ENCODE data around the gene MAOA. TPM values are rescaled to one million over a fixed set of nuclear protein-coding genes. Genes with fewer than 3 reads are reported as not detected.

MAOA gene
- polyA plus RNA-seq, 2 of the 4 experiments (the other 2 are of a cell fraction): 0.34 to 5.6 TPM

- H3K9me3 ChIP-seq: no peaks in the 10 kb centered on the region
- ChIA-PET CTCF (no interaction called here), POLR2A (no interaction called here)
- H3K4me1 ChIP-seq: no peaks in the 10 kb centered on the region
- H3K27ac ChIP-seq: no peak overlapping the region
- DNase-seq (ENCODE audit: low read depth in 1 of 2, low spot score in 1 of 2) (no peak), FAIRE-seq (no peak), ATAC-seq (no peak)
- TF ChIP-seq CHD4 (IDR thresholded peaks at IDR 0.05; ENCODE audit: borderline replicate concordance) (no peak), PHF8 (IDR thresholded peaks at IDR 0.05; ENCODE audit: borderline replicate concordance, low read depth) (no peak), ZNF302 (CRISPR knock-in tag; IDR thresholded peaks at IDR 0.05) (no peak)
- H3K4me3 ChIP-seq: no peak overlapping the region
- WGBS (ENCODE audit: missing lambda C conversion rate): 47% methylated on average over 1 of the region's 1 CpG
- H3K4me2 ChIP-seq: no peak overlapping the region
Observed at GRCh38 chrX:43728966-43729365, 72.9 kb downstream of the MAOA start.

- no peak overlapping the region for H3K4me3 ChIP-seq
- ChIA-PET CTCF (no interaction called here), POLR2A (no interaction called here)
- FAIRE-seq (no peak), ATAC-seq (no peak), DNase-seq (ENCODE audit: low read depth in 1 of 2, low spot score in 1 of 2) (no peak)
- no peak overlapping the region for H3K4me2 ChIP-seq
- no peak overlapping the region for H3K27ac ChIP-seq
- H3K9me3 ChIP-seq: no peaks in the 10 kb centered on the region
- no peaks in the 10 kb centered on the region for H3K4me1 ChIP-seq
- WGBS (ENCODE audit: missing lambda C conversion rate): 75% methylated on average over 7 of the region's 7 CpGs
- no peak for TF ChIP-seq ZNF302 (CRISPR knock-in tag; IDR thresholded peaks at IDR 0.05)
- no peak for TF ChIP-seq FOSB (CRISPR knock-in tag; IDR thresholded peaks at IDR 0.05)
- TF ChIP-seq RAD21 (conservative IDR thresholded peaks at IDR 0.05 in 1 of 2, IDR thresholded peaks at IDR 0.05 in 1 of 2): no peak
- no peak for TF ChIP-seq HEYL (CRISPR knock-in tag; IDR thresholded peaks at IDR 0.05)
- TF ChIP-seq MAX (IDR thresholded peaks at IDR 0.05): no peak
- TF ChIP-seq, protein P1, sequence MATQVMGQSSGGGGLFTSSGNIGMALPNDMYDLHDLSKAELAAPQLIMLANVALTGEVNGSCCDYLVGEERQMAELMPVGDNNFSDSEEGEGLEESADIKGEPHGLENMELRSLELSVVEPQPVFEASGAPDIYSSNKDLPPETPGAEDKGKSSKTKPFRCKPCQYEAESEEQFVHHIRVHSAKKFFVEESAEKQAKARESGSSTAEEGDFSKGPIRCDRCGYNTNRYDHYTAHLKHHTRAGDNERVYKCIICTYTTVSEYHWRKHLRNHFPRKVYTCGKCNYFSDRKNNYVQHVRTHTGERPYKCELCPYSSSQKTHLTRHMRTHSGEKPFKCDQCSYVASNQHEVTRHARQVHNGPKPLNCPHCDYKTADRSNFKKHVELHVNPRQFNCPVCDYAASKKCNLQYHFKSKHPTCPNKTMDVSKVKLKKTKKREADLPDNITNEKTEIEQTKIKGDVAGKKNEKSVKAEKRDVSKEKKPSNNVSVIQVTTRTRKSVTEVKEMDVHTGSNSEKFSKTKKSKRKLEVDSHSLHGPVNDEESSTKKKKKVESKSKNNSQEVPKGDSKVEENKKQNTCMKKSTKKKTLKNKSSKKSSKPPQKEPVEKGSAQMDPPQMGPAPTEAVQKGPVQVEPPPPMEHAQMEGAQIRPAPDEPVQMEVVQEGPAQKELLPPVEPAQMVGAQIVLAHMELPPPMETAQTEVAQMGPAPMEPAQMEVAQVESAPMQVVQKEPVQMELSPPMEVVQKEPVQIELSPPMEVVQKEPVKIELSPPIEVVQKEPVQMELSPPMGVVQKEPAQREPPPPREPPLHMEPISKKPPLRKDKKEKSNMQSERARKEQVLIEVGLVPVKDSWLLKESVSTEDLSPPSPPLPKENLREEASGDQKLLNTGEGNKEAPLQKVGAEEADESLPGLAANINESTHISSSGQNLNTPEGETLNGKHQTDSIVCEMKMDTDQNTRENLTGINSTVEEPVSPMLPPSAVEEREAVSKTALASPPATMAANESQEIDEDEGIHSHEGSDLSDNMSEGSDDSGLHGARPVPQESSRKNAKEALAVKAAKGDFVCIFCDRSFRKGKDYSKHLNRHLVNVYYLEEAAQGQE (IDR thresholded peaks at IDR 0.05): no peak
- TF ChIP-seq EHMT2 (IDR thresholded peaks at IDR 0.05; ENCODE audit: low read depth): no peak
- no peak for TF ChIP-seq ZFP36 (IDR thresholded peaks at IDR 0.05; ENCODE audit: borderline replicate concordance, partially characterized antibody)
- no peak for TF ChIP-seq CBX8 (IDR thresholded peaks at IDR 0.05)
- no peak for TF ChIP-seq RARB (CRISPR knock-in tag; IDR thresholded peaks at IDR 0.05)
- no peak for TF ChIP-seq SMC3 (IDR thresholded peaks at IDR 0.05)
- no peak for TF ChIP-seq TFCP2L1 (CRISPR knock-in tag; IDR thresholded peaks at IDR 0.05)
- TF ChIP-seq, protein P2, sequence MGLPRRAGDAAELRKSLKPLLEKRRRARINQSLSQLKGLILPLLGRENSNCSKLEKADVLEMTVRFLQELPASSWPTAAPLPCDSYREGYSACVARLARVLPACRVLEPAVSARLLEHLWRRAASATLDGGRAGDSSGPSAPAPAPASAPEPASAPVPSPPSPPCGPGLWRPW (IDR thresholded peaks at IDR 0.05): no peak
- no peak for TF ChIP-seq NPAS2 (CRISPR knock-in tag; IDR thresholded peaks at IDR 0.05; ENCODE audit: borderline replicate concordance)
- TF ChIP-seq, protein P3, sequence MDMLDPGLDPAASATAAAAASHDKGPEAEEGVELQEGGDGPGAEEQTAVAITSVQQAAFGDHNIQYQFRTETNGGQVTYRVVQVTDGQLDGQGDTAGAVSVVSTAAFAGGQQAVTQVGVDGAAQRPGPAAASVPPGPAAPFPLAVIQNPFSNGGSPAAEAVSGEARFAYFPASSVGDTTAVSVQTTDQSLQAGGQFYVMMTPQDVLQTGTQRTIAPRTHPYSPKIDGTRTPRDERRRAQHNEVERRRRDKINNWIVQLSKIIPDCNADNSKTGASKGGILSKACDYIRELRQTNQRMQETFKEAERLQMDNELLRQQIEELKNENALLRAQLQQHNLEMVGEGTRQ (IDR thresholded peaks at IDR 0.05): no peak
- no peak for TF ChIP-seq ESRRA (IDR thresholded peaks at IDR 0.05; ENCODE audit: borderline replicate concordance, low read length)
Observed at GRCh38 chrX:43731086-43731485, 75.0 kb downstream of the MAOA start.

DNA sequence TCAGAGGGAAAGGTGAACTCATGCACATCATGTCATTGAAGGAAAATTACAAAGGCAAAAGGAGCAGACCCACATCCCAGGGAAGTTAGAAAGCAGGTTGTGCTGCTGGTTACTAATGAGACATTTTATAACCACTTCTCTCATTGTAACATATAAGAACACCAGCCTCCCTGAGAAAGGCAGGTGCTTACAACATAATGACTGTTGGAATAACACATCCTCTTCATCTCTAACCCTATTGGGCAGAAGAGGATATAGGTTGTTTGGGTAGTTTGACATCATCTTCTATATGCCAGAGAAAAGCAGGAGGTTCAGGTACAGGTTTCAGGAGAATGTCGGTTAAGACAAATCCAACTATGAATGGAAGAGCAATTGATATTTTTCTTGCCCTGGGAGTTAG, 77.6 kb downstream of the MAOA start:
- Histone ChIP-seq H3K4me2 (no peak overlapping the region), H3K4me3 (no peak overlapping the region), H3K4me1 (no peaks in the 10 kb centered on the region), H3K27ac (no peak overlapping the region), H3K9me3 (no peaks in the 10 kb centered on the region)
- CTCF ChIA-PET: no interaction called here
- ATAC-seq: no peak
- POLR2A ChIA-PET: no interaction called here
- WGBS (ENCODE audit: missing lambda C conversion rate): 100% methylated on average over 1 of the region's 1 CpG
- no peak for FAIRE-seq
- DNase-seq (ENCODE audit: low read depth in 1 of 2, low spot score in 1 of 2): no peak
- TF ChIP-seq POLR2A (IDR thresholded peaks at IDR 0.05; ENCODE audit: low read length) (no peak), TP53 (CRISPR knock-in tag; IDR thresholded peaks at IDR 0.05) (no peak), GATA3 (IDR thresholded peaks at IDR 0.05; ENCODE audit: borderline replicate concordance) (no peak), TFCP2L1 (CRISPR knock-in tag; IDR thresholded peaks at IDR 0.05) (no peak), CBX8 (IDR thresholded peaks at IDR 0.05) (no peak), PHF8 (IDR thresholded peaks at IDR 0.05; ENCODE audit: borderline replicate concordance, low read depth) (no peak), NPAS2 (CRISPR knock-in tag; IDR thresholded peaks at IDR 0.05; ENCODE audit: borderline replicate concordance) (no peak), NR3C1 (IDR thresholded peaks at IDR 0.05) (no peak), RAD21 (conservative IDR thresholded peaks at IDR 0.05 in 1 of 2, IDR thresholded peaks at IDR 0.05 in 1 of 2) (no peak), CEBPB (IDR thresholded peaks at IDR 0.05) (no peak)
- TF ChIP-seq, protein P1 (IDR thresholded peaks at IDR 0.05): no peak
- TF ChIP-seq, protein P2 (IDR thresholded peaks at IDR 0.05): no peak
- TF ChIP-seq, protein P3 (IDR thresholded peaks at IDR 0.05): no peak

Measured in A549 (cell line).